ENCODE data around the gene IDH2.
"Not testable (repeated sequence)": the region's sequence is repeated elsewhere in the genome, so short reads cannot be mapped to it uniquely, and the experiment has no call there.

Gene IDH2

DNA sequence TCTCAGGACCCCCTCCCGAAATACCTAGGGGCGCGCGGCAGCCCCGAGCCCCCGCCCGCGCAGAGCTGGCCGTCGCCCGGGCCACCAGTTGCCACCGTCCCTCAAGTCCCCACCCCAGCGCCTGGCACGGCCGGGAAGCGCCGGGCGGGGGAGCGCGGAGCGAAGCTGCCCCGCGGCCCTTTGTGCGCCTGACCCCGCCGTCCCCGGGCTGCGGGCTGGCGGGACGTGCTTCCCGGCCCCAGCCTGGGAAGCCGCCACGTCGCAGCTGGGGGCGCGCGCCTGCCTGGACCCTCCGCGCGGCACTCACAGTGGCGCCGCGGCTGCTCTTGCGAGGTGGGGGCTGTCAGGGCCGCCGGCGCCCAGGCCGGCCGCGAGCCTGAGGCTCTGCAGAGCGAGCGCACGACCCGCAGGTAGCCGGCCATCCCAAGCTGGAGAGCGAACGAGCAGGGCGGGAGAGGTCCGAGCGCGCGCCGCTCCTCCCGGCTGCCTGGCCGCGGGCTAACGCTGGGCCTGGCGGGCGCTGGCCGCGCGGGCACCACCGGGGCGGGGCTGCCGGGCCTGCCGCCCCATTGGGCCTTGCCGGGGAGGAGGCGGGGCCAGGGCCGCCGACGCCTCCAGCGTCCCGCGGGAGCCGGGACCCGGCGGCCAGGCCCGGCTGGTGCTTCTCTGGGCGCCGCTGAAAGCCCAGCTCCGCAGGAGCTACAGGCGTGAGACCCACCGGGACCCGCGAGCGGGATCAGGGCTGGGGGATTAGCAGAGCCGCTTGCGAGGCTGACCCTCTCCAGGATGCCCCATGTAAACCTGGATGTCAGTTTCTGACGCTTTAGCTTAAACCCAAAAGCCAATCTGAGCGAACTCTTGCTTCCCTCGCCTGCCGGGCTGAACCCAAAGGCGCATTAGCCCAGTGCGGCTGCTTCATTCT lies at the start of gene IDH2:
Gene IDH2, minus strand, starts transcription at position 500 of the 922 bp plus-strand sequence. Its CDS starts 78 bp downstream, at position 422.
- DNase-seq, result peak; percentile 81

DNA sequence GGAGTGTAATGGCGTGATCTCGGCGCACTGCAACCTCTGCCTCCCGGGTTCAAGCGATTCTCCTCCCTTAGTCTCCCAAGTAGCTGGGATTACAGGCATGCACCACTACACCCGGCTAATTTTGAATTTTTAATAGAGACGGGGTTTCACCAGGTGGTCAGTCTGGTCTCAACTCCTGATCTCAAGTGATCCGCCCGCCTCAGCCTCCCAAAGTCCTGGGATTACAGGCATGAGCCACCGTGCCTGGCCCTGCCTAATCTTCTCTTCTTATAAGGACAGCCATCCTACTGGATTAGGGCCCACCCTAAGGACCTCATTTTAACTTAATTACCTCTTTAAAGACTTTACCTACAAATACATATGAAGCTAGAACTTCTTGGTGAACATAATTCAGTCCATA lies 48.3 kb upstream of the IDH2 start:
- not testable (repeated sequence) for DNase-seq

DNA sequence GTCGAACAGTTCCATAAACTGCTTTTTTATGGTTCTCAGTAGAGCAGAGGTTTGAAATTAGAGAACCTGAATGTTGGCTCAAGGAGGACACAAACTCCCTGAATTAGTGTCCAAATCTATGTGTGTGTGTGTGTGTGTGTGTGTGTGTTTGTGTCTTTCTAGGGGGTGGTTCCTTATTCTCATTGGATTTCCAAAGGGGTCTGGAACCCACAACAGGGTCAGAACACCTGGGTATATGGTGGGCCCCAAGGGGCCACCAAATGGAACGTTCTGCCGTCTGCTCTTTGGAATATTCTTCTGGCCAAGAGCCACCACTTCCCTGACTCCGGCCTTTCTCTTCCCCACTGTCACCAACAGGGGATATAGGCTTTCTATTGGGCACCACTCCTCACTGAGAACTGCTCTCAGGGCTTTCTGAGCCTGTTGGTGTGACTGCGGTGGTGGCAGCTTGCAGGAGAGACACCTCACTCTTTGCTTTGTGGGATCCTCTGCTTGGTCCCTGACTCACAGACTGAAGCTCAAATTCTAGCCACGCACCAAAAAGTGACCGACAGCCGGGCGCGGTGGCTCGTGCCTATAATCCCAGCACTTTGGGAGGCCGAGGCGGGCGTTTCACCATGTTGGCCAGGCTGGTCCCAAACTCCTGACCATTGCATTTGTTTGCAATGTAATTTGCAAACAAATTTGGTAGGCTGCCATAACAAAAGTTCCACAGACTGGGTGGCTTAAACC lies 47.5 kb upstream of the IDH2 start:
- no peak for DNase-seq

DNA sequence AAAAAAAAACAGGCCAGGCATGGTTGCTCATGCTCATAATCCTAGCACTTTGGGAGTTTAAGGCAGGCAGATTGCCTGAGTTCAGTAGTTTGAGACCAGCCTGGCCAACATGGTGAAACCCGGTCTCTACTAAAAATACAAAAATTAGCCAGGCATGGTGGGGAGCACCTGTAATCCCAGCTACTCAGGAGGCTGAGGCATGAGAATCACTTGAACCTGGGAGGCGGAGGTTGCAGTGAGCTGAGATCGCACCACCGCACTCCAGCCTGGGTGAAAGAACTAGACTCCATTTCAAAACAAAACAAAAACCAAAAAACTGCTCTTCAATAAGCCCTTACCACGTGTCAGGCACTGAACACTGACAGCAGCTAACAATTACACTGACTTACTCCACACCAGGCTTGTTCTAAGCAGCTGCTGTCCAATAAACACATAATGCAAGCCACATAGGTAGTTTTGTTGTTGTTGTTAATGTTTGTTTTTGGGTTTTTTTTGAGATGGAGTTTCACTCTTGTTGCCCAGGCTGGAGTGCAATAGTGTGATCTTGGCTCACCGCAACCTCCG lies 44.0 kb upstream of the IDH2 start:
- DNase-seq, result not testable (repeated sequence)

DNA sequence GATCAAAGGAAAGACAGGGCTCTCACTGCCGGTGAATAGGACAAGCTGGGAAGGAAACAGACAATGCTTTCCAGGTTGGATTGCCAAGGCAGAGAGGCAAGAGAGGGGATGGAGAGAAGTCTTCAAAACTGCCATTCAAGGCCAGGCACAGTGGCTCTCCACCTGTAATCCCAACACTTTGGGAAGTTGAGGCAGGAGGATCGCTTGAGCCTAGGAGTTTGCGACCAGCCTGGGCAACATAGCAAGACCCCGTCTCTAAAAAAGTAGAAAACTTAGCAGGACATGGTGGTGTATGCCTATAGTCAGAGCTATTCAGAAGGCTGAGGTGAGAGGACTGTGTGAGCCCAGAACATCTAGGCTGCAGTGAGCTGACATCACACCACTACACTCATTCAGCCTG lies 43.5 kb upstream of the IDH2 start:
- DNase-seq, result no peak

DNA sequence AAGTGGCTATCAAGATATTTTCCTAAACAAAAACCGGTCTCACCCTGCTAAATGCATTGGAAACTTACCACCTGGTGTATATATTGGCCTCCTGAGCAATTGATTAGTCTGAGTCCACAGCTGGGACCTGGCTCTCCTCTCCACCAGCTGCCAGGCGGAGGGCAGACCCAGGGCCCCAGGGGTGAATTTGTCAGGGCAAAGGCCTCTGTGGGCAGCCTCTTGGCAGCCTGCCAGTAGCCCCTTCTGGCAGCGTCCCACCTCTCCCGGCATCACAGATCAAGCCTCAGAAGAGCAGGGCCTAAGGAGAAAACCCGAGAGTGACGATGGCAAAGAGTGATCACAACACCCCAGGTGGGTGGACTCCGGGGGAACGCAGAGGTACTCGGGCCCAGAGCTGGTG lies 43.0 kb upstream of the IDH2 start:
- no peak for DNase-seq

DNA sequence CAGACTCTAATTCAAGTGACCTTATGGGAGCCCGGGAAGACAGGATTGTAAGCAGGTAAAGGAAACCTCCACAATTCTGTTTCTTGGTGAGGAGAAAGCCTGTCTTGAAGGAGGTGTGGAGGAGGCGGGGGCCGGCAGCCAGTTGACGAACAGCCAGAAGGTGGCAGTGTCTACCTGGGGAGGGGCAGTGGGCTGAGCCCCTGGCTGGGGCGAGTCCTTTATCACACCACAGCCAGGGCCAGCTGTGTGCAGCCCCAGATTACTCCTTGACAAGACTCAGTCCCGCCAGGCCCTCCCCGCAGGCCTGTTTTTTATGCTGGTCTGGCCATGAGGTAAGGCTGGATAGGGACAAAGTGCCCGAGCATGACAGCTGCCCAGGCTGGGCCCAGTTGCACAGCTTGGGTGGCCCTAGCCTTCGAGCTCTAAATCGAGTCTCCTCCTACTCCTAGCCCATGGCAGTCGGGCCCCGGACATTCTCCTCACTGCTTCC lies 40.9 kb upstream of the IDH2 start:
- peak; percentile 21 for DNase-seq

DNA sequence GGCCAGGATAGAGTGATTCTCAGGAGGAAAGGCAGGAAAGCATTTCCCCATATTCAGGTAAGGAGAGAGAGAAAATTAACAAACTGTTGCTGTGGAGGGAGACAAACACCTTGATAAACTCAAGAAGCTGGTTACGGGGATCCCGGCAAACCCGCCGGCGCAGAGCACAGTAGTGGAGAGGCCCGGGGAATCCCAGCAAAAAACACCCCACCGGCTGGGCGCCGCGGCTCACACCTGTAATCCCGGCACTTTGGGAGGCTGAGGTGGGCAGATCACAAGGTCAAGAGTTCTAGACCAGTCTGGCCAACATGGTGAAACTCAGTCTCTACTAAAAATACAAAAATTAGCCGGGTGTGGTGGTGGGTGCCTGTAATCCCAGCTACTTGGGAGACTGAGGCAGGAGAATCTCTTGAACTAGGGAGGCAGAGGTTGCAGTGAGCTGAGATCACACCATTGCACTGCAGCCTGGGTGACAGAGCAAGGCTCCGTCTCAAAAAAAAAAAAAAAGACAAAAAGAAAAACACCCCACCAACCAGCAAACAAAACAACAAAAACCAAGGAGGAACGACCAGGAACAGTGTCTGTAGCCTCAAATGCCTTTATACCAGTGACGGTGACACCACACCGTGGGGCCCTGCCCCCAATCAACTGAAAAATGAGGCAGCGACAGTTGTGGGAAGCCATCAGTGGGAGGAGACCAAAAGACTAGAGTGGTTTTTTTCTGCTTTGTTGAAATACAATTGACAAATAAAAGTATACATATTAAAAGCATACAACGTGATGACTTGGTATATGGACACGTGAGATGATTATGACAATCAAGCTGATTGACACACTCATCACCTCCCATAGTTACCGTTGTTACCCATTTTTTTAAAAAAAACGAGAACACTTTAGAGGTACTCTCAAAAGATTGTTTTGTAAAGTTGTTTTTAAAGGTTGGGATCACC lies 40.2 kb upstream of the IDH2 start:
- DNase-seq, result no peak

DNA sequence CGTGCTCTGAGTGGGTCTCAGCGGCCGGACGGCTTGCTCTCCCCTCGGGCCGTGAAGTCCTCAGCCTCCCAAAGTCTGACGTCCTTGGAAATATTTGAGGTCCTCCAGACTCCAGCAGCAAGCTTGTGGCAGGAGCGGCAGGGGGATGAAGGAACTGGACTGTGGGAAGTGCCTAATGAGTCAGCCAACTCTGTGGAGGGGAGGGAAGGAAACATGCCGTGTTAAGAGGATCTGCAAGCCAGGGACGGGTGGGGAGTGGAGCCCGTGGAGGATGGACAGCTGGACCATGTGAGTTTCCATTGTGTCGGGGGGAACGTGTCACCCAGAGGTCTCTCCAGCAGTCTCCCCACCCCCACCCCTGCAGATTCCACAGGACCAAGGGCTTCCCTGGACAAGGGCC lies 39.4 kb upstream of the IDH2 start:
- DNase-seq, result peak; percentile 62

DNA sequence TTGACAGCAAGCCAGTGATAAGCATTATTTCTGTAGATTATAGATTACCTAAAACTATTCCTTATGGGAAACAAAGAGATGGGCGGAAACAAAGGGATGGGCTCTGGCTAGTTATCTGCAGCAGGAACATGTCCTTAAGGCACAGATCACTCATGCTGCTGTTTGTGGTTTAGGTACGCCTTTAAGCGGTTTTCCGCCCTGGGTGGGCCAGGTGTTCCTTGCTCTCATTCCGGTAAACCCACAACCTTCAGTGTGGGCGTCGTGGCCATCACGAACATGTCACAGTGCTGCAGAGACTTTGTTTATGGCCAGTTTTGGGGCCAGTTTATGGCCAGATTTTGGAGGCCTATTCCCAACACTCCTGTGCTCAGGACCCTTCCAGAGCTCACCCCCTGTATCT lies 37.3 kb upstream of the IDH2 start:
- not testable (repeated sequence) for DNase-seq

DNA sequence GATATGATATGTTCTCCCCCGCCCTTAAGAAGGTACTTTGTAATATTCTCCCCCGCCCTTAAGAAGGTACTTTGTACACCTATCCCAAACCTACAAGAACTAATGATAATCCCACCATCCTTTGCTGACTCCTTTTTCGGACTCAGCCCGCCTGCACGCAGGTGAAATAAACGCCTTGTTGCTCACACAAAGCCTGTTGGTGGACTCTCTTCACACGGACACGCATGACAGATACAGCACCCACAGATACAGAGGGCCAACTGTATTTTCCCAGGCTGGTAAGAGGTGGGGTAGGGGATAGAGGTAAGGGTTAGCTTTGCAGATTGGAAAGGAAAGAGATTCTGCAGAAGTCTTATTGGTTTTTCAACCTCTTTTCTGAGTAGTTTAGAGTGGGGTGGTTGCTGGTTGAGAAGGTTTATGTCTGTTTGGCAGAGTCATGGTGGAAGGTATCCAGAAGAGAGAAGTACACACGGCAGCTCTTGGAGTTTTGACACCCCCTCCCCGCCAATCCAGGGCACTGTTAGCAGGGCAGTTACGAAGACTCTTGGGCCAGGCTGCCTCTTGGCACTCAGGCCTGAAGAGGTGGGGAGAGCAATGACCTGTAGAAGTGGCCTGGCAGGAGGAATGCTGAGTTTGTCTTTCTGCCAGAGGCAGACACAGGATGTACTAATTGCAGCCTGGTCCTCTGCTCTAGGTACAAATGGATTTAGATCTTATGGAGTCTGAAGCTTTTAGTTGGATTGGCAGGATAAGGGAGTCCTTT lies 36.0 kb upstream of the IDH2 start:
- DNase-seq, result no peak

DNA sequence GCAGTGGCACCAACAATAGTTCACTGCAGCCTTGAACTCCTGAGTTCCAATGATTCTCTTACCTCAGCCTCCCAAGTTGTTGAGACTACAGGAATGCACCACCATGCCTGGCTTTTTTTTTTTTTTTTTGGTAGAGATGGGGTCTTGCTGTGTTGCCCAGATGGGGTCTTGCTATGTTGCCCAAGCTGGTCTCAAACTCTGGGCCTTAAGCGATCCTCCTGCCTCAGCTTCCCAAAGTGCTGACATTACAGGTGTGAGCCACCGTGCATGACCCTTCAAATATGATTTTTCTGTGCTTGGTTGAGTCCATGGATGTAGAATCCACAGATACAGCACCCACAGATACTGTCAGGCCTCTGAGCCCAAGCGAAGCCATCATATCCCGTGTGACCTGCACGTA lies 30.2 kb upstream of the IDH2 start:
- DNase-seq, result no peak

DNA sequence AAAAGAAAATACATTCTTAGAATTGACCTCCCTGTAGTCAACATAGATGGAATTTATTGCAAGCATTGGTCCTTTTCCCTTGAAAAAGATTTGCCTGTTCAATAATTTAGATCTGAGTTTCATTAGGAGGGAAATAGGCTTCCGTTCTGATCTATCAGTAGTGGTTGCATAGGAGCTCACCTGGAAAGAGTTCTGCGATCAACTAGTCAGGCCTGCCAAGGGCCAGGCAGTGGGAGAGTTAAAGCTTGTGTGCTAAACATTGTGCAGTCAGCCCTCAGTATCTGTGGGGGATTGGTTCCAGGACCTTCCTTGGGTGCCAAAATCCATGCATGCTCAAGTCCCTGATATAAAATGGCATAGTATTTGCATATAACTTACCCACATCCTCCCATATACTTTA lies 29.6 kb upstream of the IDH2 start:
- DNase-seq, result no peak

DNA sequence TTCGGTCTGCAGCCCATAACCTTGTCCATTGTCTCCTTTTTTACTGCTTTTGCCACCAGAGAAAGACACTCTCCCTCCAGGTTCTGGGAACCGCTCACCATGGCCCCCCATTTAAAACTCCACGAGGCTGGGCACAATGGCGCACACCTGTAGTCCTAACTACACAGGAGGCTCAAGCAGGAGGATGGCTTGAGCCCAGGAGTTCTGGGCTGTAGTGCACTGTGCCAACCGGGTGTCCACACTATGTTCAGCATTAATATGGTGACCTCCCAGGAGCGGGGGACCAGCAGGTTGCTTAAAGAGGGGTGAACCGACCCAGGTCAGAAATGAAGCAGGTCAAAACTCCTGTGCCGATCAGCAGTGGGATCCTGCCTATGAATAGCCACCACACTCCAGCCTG lies 28.0 kb upstream of the IDH2 start:
- DNase-seq, result no peak

DNA sequence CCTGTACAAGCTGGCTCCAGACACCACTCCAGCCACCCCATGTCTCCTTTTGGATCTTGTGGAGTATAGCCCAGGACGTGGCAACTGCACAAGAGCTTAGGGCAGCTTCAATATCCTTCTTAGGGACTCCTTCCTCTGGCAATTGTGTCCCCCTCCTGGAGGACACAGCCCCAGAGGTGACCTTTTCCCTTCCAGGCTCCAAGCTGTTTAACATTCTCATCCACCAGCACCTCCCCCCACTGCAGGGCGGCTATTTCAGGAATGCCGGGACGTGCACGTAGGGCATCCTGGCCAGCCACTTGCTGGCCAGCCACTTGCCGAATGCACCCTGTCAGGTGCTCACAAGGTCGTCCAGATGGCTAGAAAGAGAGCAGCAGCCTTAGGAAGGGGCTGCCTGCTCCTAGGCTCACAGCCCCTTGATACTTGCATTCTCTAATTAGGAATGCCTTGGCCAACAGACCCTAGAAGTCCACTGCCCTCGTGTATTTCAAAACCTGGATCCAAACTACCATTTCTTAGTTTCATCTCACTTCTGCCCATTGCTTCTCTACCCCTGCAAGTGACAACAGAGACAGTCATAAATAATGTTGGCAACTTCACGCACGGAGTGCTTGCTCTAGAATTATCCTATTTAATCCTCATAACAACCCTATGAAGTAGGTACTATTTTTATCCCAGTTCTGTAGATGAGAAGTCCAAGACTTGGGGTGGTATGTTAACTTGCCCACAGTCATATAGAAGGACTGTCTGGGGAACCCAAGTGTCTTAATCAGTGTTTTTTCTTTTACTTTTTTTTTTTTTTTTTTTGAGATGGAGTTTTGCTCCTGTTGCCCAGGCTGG lies 24.5 kb upstream of the IDH2 start:
- no peak for DNase-seq

DNA sequence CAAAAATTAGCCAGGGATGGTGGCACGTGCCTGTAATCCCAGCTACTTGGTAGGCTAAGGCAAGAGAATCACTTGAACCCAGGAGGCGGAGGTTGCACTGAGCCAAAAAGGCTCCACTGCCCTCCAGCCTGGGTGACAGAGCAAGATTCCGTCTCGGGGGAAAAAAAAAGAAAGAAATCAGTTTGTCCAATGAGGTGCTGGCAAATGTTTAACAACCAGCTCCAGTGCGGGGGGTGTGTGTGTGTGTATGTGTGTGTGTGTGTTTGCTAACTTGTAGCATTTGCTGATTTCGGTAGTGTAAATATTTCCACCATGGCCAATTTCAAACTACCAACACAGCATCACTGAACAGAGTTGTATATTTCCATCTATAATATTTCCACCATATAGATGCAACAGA lies 23.8 kb upstream of the IDH2 start:
- DNase-seq, result no peak

DNA sequence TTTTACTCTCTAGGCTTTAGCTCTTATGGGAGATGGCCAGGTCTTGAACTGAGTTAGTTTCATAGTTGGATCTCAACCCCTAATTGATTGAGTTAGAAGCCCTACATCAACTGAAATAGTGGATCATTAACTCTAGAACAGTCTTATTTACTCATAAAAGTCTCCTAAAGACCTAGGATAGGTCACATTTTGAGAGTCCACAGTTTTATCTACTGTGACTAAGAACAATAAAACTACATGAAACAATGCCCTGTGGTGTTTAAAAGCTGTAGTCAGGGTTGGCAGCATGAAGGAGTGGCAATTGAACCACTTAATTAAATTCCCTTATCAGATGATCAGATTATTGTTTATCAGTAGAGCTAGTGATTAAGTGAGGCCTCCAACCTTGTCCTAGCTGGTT lies 22.2 kb upstream of the IDH2 start:
- DNase-seq, result no peak

DNA sequence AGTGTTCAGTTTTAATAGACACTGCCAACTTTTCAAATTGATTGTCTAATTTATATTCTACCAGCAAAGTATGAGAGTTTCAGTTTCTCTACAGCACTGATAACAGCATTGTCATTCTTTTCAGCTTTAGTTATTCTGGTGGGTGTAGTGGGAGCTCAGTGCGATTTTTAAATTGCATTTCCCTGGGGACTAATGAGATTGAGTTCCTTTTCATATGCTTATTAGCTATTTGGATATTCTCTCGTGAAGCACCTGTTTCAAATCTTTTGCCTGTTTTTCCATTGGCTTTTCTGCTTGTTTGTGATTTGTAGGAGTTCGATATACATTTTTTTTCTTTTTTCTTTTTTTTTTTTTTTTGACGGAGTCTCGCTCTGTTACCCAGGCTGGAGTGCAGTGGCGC lies 18.8 kb upstream of the IDH2 start:
- no peak for DNase-seq

DNA sequence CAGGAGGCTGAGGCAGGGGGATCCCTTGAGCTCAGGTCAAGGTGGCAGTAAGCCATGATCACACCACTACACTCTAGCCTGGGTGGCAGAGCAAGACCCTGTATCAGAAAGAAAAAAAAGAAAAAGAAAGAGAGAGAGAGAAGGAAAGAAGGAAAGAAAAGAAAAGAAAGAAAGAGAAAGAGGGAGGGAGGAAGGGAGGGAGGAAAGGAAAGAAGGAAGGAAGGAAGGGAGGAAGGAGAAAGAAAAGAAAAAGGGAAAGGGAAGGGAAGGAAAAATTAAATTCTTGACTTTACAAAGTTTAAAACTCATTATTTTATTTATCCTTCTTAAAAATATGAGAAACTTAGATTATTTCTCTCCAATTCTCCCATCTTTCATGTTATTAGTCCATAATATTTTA lies 17.1 kb upstream of the IDH2 start:
- DNase-seq, result no peak

DNA sequence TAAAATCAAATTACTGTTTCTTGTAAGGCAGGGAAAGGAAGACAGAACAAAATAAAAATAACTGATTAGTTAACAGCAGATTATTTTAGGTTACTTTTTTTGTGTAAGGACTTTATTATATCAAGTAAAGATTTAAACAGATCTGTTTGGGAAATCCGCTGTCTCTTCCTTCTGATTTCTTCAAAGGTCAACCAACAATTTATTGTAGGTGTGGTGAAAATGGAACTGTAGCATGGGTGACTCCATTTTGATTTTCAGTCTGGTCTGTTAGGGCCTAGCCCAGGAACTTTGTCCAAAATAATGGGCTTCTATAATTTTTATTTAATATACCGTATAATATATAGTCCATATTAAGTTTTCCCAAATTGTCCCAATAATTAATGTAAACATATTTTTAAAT lies 13.5 kb upstream of the IDH2 start:
- no peak for DNase-seq

DNA sequence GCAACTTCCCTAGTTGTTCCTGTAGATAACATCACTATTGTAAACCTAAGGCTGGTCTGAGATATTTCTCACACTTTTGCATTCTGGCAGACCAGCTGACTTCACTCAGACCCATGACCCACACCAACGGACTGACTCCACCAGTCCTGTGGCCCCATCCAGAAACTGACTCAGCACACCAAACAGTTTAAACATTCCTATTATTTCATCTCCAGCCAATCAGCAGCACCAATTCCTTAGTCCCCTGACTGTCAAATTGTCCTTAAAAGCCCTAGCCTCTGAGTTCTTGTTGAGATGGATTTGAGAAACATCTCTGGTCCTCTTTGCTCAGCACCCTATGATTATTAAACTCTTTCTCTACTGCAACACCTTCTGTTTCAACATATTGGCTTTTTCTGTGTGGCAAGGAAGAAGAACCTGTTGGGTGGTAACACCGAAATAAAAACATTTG lies 12.2 kb upstream of the IDH2 start:
- no peak for DNase-seq

Measured in NCI-H226 (cell line).